Heart left ventricle (tissue), 16 donors: ENCODE results near the gene THSD7B. TPM values are rescaled to one million over a fixed set of nuclear protein-coding genes. Genes with fewer than 3 reads are reported as not detected.

ENCODE experiments used
- ATAC-seq, 4 donors: fragments of 200-7000 bp; cut with Tn5 transposase; one replicate each; pipeline ENCODE4 v1.9.1; 2020 to 2022; ENCODE audit warnings: moderate library complexity in 4 of 4, mild to moderate bottlenecking in 3 of 4, moderate number of reproducible peaks in 1 of 4
- DNase-seq, 5 donors: peaks; one replicate each; pipeline ENCODE4 v3.0.0-alpha.2; 2020
- H3K27ac ChIP-seq, 12 donors: fragments of 200-600 bp; sonication (generic) in 4 of 12; one replicate each; pipeline versions ENCODE4 v1.5.0 to v1.8.0; 2016 to 2022; ENCODE audit warnings: mild to moderate bottlenecking in 2 of 12
- H3K27me3 ChIP-seq, 9 donors: fragments of 200-600 bp; sonication (generic) in 2 of 9; one replicate each; pipeline versions ENCODE4 v1.5.1 to v1.8.0; 2016 to 2022; ENCODE audit warnings: mild to moderate bottlenecking in 3 of 9
- H3K36me3 ChIP-seq, 9 donors: fragments of 200-600 bp; sonication (generic) in 2 of 9; one replicate each; pipeline versions ENCODE4 v1.5.0 to v1.8.0; 2018 to 2022; ENCODE audit warnings: mild to moderate bottlenecking in 2 of 9
- H3K4me1 ChIP-seq, 12 donors: fragments of 200-600 bp; sonication (generic) in 4 of 12; one replicate each; pipeline versions ENCODE4 v1.5.0 to v1.8.0; 2016 to 2022; ENCODE audit warnings: mild to moderate bottlenecking in 3 of 12
- H3K4me3 ChIP-seq, 12 donors: fragments of 200-600 bp; sonication (generic) in 4 of 12; one replicate each; pipeline versions ENCODE4 v1.5.0 to v1.8.0; 2017 to 2022; ENCODE audit warnings: mild to moderate bottlenecking in 9 of 12, moderate library complexity in 4 of 12
- H3K9me3 ChIP-seq, 12 donors: fragments of 200-600 bp; sonication (generic) in 4 of 12; one replicate each; pipeline versions ENCODE4 v1.5.0 to v1.8.0; 2016 to 2022; ENCODE audit warnings: mild to moderate bottlenecking in 1 of 12
- CTCF ChIP-seq, 12 donors: fragments of 200-600 bp; sonication (generic) in 4 of 12; IDR thresholded peaks; one replicate each; pipeline versions ENCODE4 v1.5.0 to v1.8.0; 2018 to 2022; ENCODE audit warnings: antibody characterized with exemption in 12 of 12, mild to moderate bottlenecking in 5 of 12
- POLR2A ChIP-seq, 2 donors: fragments of 450-650 bp; IDR thresholded peaks; one replicate each; pipeline ENCODE4 v1.6.1; 2017; ENCODE audit warnings: antibody characterized with exemption in 2 of 2, mild to moderate bottlenecking in 2 of 2, moderate library complexity in 2 of 2
- WGBS, 4 donors: extraction: QIAGEN DNeasy Blood & Tissue Kit in 2 of 4; methylation state at CpG; one replicate each; pipeline versions ENCODE4 v1.1.5 to v1.1.7; 2013 to 2018; 5-methylcytosine and 5-hydroxymethylcytosine counted together
- intact Hi-C, 10 donors: fragments of 100-400 bp; cut with DNase I; formaldehyde crosslinking; loops; one replicate each; pipeline versions ENCODE4 v1.11.1 to v1.14.2; 2022
- polyA plus RNA-seq, 2 donors: library from polyadenylated mRNA; stranded (reverse); fragments of 200-250 nt; gene quantifications; one replicate each; pipeline ENCODE4 v1.2.3, GENCODE V29; 2013
- total RNA-seq, 9 donors: library from RNA; depleted of rRNA in 2 of 9; stranded (reverse); fragments of >200 nt in 2 of 9; fragmentation: NEBNext Ultra II Directional in 3 of 9; extraction: Animal tissue kit (Norgen Biotek cat#: 25700) in 3 of 9; gene quantifications; one replicate each; pipeline versions ENCODE4 v1.1.0 to v1.2.4, GENCODE V29; 2016 to 2023
- donor health status: ischemic (EF 13 %, LVEDD 7.1; RV severe dilation, severe dysfunction).
- donor health status: healthy with polysubstance abuse.
- donor health status: DM: no; HTN: yes; CAD: no.
- donor health status: DM: no; HTN: no; CAD: no.
- donor health status: ischemic (EF 25% LVEDD 6.9; RV normal size, moderate dysfunction).
- donor health status: ischemic (EF 25% LVEDD 5.7; RV mildly dilated, moderate dysfunction).
- donor health status: healthy.
- donor health status: DM: yes; HTN: yes; CAD: no.
- donor health status: ischemic (EF 35%, LVEDD 5.7; RV mildly dilated, moderate dysfunction).
- donor health status: nonischemic (EF 11% LVEDD 7.7; RV severe dilation, severe dysfunction).
- donor health status: DM: yes; HTN: yes; CAD: no.
- donor health status: PGD.
- donor health status: ischemic (EF 29% LVEDD 5.4; RV normal size, mild dysfunction).
- donor health status: nonischemic (EF 23%, LVEDD 6.1; RV moderate dilation, normal function).

THSD7B gene
- total and polyA plus RNA-seq, 11 donors, result 0.04 to 0.43 (median 0.17) TPM

GRCh38 chr2:137521653-137522619 lies 756.6 kb downstream of the THSD7B start:
- H3K9me3 ChIP-seq, result no peaks in the 10 kb centered on the region
- no peaks in the 10 kb centered on the region for H3K27me3 ChIP-seq
- WGBS, 4 donors, result 73 to 90% (median 85%) methylated on average over 2 of the region's 2 CpGs
- H3K36me3 ChIP-seq, result no peaks in the 10 kb centered on the region
- DNase-seq, result no peak
- no peak for ATAC-seq
- no peak overlapping the region for H3K27ac ChIP-seq
- intact Hi-C loops, result no loop called here
- no peak for TF ChIP-seq CTCF (IDR thresholded peaks at IDR 0.05)
- TF ChIP-seq POLR2A (IDR thresholded peaks at IDR 0.05), result no peak
- no peak overlapping the region for H3K4me3 ChIP-seq
- H3K4me1 ChIP-seq, result no peaks in the 10 kb centered on the region

GRCh38 chr2:137522620-137523011 lies 757.3 kb downstream of the THSD7B start:
- Histone ChIP-seq H3K27me3 (no peaks in the 10 kb centered on the region), H3K4me3 (no peak overlapping the region), H3K36me3 (no peaks in the 10 kb centered on the region), H3K9me3 (no peaks in the 10 kb centered on the region), H3K27ac (no peak overlapping the region), H3K4me1 (no peaks in the 10 kb centered on the region)
- 69 to 84% (median 78%) methylated on average over 1 of the region's 1 CpG for WGBS, 4 donors
- intact Hi-C loops, result no loop called here
- TF ChIP-seq POLR2A (IDR thresholded peaks at IDR 0.05) (no peak), CTCF (IDR thresholded peaks at IDR 0.05) (no peak)
- ATAC-seq, result no peak
- DNase-seq, result no peak

GRCh38 chr2:137523931-137524330 lies 758.6 kb downstream of the THSD7B start:
- 38 to 64% (median 57%) methylated on average over 3 of the region's 3 CpGs for WGBS, 4 donors
- intact Hi-C loops, result no loop called here
- H3K36me3 ChIP-seq, result no peaks in the 10 kb centered on the region
- no peak for ATAC-seq
- H3K4me3 ChIP-seq, result no peak overlapping the region
- no peak for DNase-seq
- H3K27ac ChIP-seq, result no peak overlapping the region
- H3K9me3 ChIP-seq, result no peaks in the 10 kb centered on the region
- no peak for TF ChIP-seq CTCF (IDR thresholded peaks at IDR 0.05)
- no peak for TF ChIP-seq POLR2A (IDR thresholded peaks at IDR 0.05)
- H3K4me1 ChIP-seq, result no peaks in the 10 kb centered on the region
- H3K27me3 ChIP-seq, result no peaks in the 10 kb centered on the region

GRCh38 chr2:137525132-137525531 lies 759.8 kb downstream of the THSD7B start:
- H3K9me3 ChIP-seq, result no peaks in the 10 kb centered on the region
- ATAC-seq, result no peak
- no peaks in the 10 kb centered on the region for H3K36me3 ChIP-seq
- no peak overlapping the region for H3K27ac ChIP-seq
- 43 to 48% (median 45%) methylated on average over 1 of the region's 1 CpG for WGBS, 4 donors
- intact Hi-C loops, result no loop called here
- TF ChIP-seq CTCF (IDR thresholded peaks at IDR 0.05) (no peak), POLR2A (IDR thresholded peaks at IDR 0.05) (no peak)
- H3K27me3 ChIP-seq, result no peaks in the 10 kb centered on the region
- no peak overlapping the region for H3K4me3 ChIP-seq
- no peaks in the 10 kb centered on the region for H3K4me1 ChIP-seq
- no peak for DNase-seq
